ENCODE data around the gene HECW1.
"Not testable (repeated sequence)": the region's sequence is repeated elsewhere in the genome, so short reads cannot be mapped to it uniquely, and the experiment has no call there.

Gene HECW1

GRCh38 chr7:43124388-43124787, 11.9 kb downstream of the HECW1 start:
- no peaks in the 10 kb centered on the region for H3K36me3 ChIP-seq (ENCODE audit: control insufficient read depth in 2 of 2, insufficient read depth in 2 of 2, low read length in 2 of 2)

GRCh38 chr7:43130347-43130746, 17.9 kb downstream of the HECW1 start:
- H3K27me3 ChIP-seq (ENCODE audit: control insufficient read depth in 1 of 2, insufficient read depth in 2 of 2, low read length in 2 of 2) = no peaks in the 10 kb centered on the region

More at GRCh38 chr7:43124388-43124787, 11.9 kb downstream of the HECW1 start:
- peaks cover 2% of the 10 kb centered on the region for H3K4me1 ChIP-seq (ENCODE audit: control insufficient read depth, insufficient read depth, low read length)
- no peak overlapping the region for H3K4me3 ChIP-seq (ENCODE audit: low read length in 2 of 2)
- no peak overlapping the region for H3K9ac ChIP-seq (ENCODE audit: low read length in 2 of 2)
- H3K9me3 ChIP-seq (ENCODE audit: control insufficient read depth in 2 of 2, low read length in 2 of 2) = no peaks in the 10 kb centered on the region
- H3K27me3 ChIP-seq (ENCODE audit: control insufficient read depth in 1 of 2, insufficient read depth in 2 of 2, low read length in 2 of 2) = peaks cover 12 to 16% of the 10 kb centered on the region in 2 donors
- H3K27ac ChIP-seq (ENCODE audit: low read length) = no peak overlapping the region

GRCh38 chr7:43135129-43135528, 22.7 kb downstream of the HECW1 start:
- no peaks in the 10 kb centered on the region for H3K36me3 ChIP-seq (ENCODE audit: control insufficient read depth in 2 of 2, insufficient read depth in 2 of 2, low read length in 2 of 2)
- peaks cover 0 to 3% of the 10 kb centered on the region in 2 donors for H3K27me3 ChIP-seq (ENCODE audit: control insufficient read depth in 1 of 2, insufficient read depth in 2 of 2, low read length in 2 of 2)
- H3K4me3 ChIP-seq (ENCODE audit: low read length in 2 of 2) = no peak overlapping the region
- no peaks in the 10 kb centered on the region for H3K4me1 ChIP-seq (ENCODE audit: control insufficient read depth, insufficient read depth, low read length)
- no peaks in the 10 kb centered on the region for H3K9me3 ChIP-seq (ENCODE audit: control insufficient read depth in 2 of 2, low read length in 2 of 2)
- no peak overlapping the region for H3K27ac ChIP-seq (ENCODE audit: low read length)
- H3K9ac ChIP-seq (ENCODE audit: low read length in 2 of 2) = no peak overlapping the region

More at GRCh38 chr7:43130347-43130746, 17.9 kb downstream of the HECW1 start:
- Histone ChIP-seq H3K36me3 (ENCODE audit: control insufficient read depth in 2 of 2, insufficient read depth in 2 of 2, low read length in 2 of 2) (no peaks in the 10 kb centered on the region), H3K9ac (ENCODE audit: low read length in 2 of 2) (no peak overlapping the region), H3K4me1 (ENCODE audit: control insufficient read depth, insufficient read depth, low read length) (no peaks in the 10 kb centered on the region), H3K4me3 (ENCODE audit: low read length in 2 of 2) (no peak overlapping the region), H3K9me3 (ENCODE audit: control insufficient read depth in 2 of 2, low read length in 2 of 2) (no peaks in the 10 kb centered on the region), H3K27ac (ENCODE audit: low read length) (no peak overlapping the region)

GRCh38 chr7:43136064-43136463, 23.6 kb downstream of the HECW1 start:
- no peak overlapping the region for H3K9ac ChIP-seq (ENCODE audit: low read length in 2 of 2)

GRCh38 chr7:43137121-43137744, 24.8 kb downstream of the HECW1 start:
- not testable (repeated sequence) for H3K27me3 ChIP-seq (ENCODE audit: control insufficient read depth in 1 of 2, insufficient read depth in 2 of 2, low read length in 2 of 2); H3K4me3 ChIP-seq (ENCODE audit: low read length in 2 of 2); H3K4me1 ChIP-seq (ENCODE audit: control insufficient read depth, insufficient read depth, low read length); H3K36me3 ChIP-seq (ENCODE audit: control insufficient read depth in 2 of 2, insufficient read depth in 2 of 2, low read length in 2 of 2); H3K27ac ChIP-seq (ENCODE audit: low read length); H3K9me3 ChIP-seq (ENCODE audit: control insufficient read depth in 2 of 2, low read length in 2 of 2); H3K9ac ChIP-seq (ENCODE audit: low read length in 2 of 2)

More at GRCh38 chr7:43136064-43136463, 23.6 kb downstream of the HECW1 start:
- H3K36me3 ChIP-seq (ENCODE audit: control insufficient read depth in 2 of 2, insufficient read depth in 2 of 2, low read length in 2 of 2) = no peaks in the 10 kb centered on the region
- H3K9me3 ChIP-seq (ENCODE audit: control insufficient read depth in 2 of 2, low read length in 2 of 2) = no peaks in the 10 kb centered on the region
- H3K4me3 ChIP-seq (ENCODE audit: low read length in 2 of 2) = no peak overlapping the region
- peaks cover 0 to 3% of the 10 kb centered on the region in 2 donors for H3K27me3 ChIP-seq (ENCODE audit: control insufficient read depth in 1 of 2, insufficient read depth in 2 of 2, low read length in 2 of 2)
- H3K27ac ChIP-seq (ENCODE audit: low read length) = no peak overlapping the region
- no peaks in the 10 kb centered on the region for H3K4me1 ChIP-seq (ENCODE audit: control insufficient read depth, insufficient read depth, low read length)

GRCh38 chr7:43137811-43138210, 25.4 kb downstream of the HECW1 start:
- Histone ChIP-seq H3K27me3 (ENCODE audit: control insufficient read depth in 1 of 2, insufficient read depth in 2 of 2, low read length in 2 of 2) (peaks cover 0 to 3% of the 10 kb centered on the region in 2 donors), H3K27ac (ENCODE audit: low read length) (no peak overlapping the region), H3K36me3 (ENCODE audit: control insufficient read depth in 2 of 2, insufficient read depth in 2 of 2, low read length in 2 of 2) (no peaks in the 10 kb centered on the region), H3K9ac (ENCODE audit: low read length in 2 of 2) (no peak overlapping the region), H3K4me1 (ENCODE audit: control insufficient read depth, insufficient read depth, low read length) (no peaks in the 10 kb centered on the region), H3K4me3 (ENCODE audit: low read length in 2 of 2) (no peak overlapping the region), H3K9me3 (ENCODE audit: control insufficient read depth in 2 of 2, low read length in 2 of 2) (no peaks in the 10 kb centered on the region)

- Histone ChIP-seq H3K4me3 (ENCODE audit: low read length in 2 of 2) (no peak overlapping the region), H3K9ac (ENCODE audit: low read length in 2 of 2) (no peak overlapping the region), H3K27ac (ENCODE audit: low read length) (no peak overlapping the region), H3K4me1 (ENCODE audit: control insufficient read depth, insufficient read depth, low read length) (no peaks in the 10 kb centered on the region), H3K36me3 (ENCODE audit: control insufficient read depth in 2 of 2, insufficient read depth in 2 of 2, low read length in 2 of 2) (no peaks in the 10 kb centered on the region), H3K9me3 (ENCODE audit: control insufficient read depth in 2 of 2, low read length in 2 of 2) (no peaks in the 10 kb centered on the region), H3K27me3 (ENCODE audit: control insufficient read depth in 1 of 2, insufficient read depth in 2 of 2, low read length in 2 of 2) (peaks cover 0 to 3% of the 10 kb centered on the region in 2 donors)
These were observed 26.3 kb downstream of the HECW1 start for GRCh38 chr7:43138710-43139109.

GRCh38 chr7:43139137-43139536, 26.7 kb downstream of the HECW1 start:
- no peak overlapping the region for H3K27ac ChIP-seq (ENCODE audit: low read length)
- H3K4me3 ChIP-seq (ENCODE audit: low read length in 2 of 2) = no peak overlapping the region
- no peaks in the 10 kb centered on the region for H3K36me3 ChIP-seq (ENCODE audit: control insufficient read depth in 2 of 2, insufficient read depth in 2 of 2, low read length in 2 of 2)
- H3K9me3 ChIP-seq (ENCODE audit: control insufficient read depth in 2 of 2, low read length in 2 of 2) = no peaks in the 10 kb centered on the region
- H3K27me3 ChIP-seq (ENCODE audit: control insufficient read depth in 1 of 2, insufficient read depth in 2 of 2, low read length in 2 of 2) = peaks cover 0 to 3% of the 10 kb centered on the region in 2 donors
- no peaks in the 10 kb centered on the region for H3K4me1 ChIP-seq (ENCODE audit: control insufficient read depth, insufficient read depth, low read length)
- no peak overlapping the region for H3K9ac ChIP-seq (ENCODE audit: low read length in 2 of 2)

GRCh38 chr7:43140186-43140585, 27.7 kb downstream of the HECW1 start:
- H3K4me3 ChIP-seq (ENCODE audit: low read length in 2 of 2) = no peak overlapping the region
- H3K9ac ChIP-seq (ENCODE audit: low read length in 2 of 2) = no peak overlapping the region
- H3K27ac ChIP-seq (ENCODE audit: low read length) = no peak overlapping the region
- H3K36me3 ChIP-seq (ENCODE audit: control insufficient read depth in 2 of 2, insufficient read depth in 2 of 2, low read length in 2 of 2) = no peaks in the 10 kb centered on the region
- no peaks in the 10 kb centered on the region for H3K4me1 ChIP-seq (ENCODE audit: control insufficient read depth, insufficient read depth, low read length)
- peaks cover 0 to 3% of the 10 kb centered on the region in 2 donors for H3K27me3 ChIP-seq (ENCODE audit: control insufficient read depth in 1 of 2, insufficient read depth in 2 of 2, low read length in 2 of 2)
- H3K9me3 ChIP-seq (ENCODE audit: control insufficient read depth in 2 of 2, low read length in 2 of 2) = no peaks in the 10 kb centered on the region

- Histone ChIP-seq H3K27me3 (ENCODE audit: control insufficient read depth in 1 of 2, insufficient read depth in 2 of 2, low read length in 2 of 2) (peaks cover 0 to 3% of the 10 kb centered on the region in 2 donors), H3K4me3 (ENCODE audit: low read length in 2 of 2) (no peak overlapping the region), H3K4me1 (ENCODE audit: control insufficient read depth, insufficient read depth, low read length) (no peaks in the 10 kb centered on the region), H3K9me3 (ENCODE audit: control insufficient read depth in 2 of 2, low read length in 2 of 2) (no peaks in the 10 kb centered on the region), H3K36me3 (ENCODE audit: control insufficient read depth in 2 of 2, insufficient read depth in 2 of 2, low read length in 2 of 2) (no peaks in the 10 kb centered on the region), H3K27ac (ENCODE audit: low read length) (no peak overlapping the region), H3K9ac (ENCODE audit: low read length in 2 of 2) (no peak overlapping the region)
These were observed 28.6 kb downstream of the HECW1 start for GRCh38 chr7:43141091-43141490.

GRCh38 chr7:43142703-43143102, 30.3 kb downstream of the HECW1 start:
- H3K27me3 ChIP-seq (ENCODE audit: control insufficient read depth in 1 of 2, insufficient read depth in 2 of 2, low read length in 2 of 2) = peaks cover 0 to 3% of the 10 kb centered on the region in 2 donors
- H3K9ac ChIP-seq (ENCODE audit: low read length in 2 of 2) = no peak overlapping the region
- H3K27ac ChIP-seq (ENCODE audit: low read length) = no peak overlapping the region
- no peak overlapping the region for H3K4me3 ChIP-seq (ENCODE audit: low read length in 2 of 2)
- H3K36me3 ChIP-seq (ENCODE audit: control insufficient read depth in 2 of 2, insufficient read depth in 2 of 2, low read length in 2 of 2) = no peaks in the 10 kb centered on the region
- H3K4me1 ChIP-seq (ENCODE audit: control insufficient read depth, insufficient read depth, low read length) = no peaks in the 10 kb centered on the region
- H3K9me3 ChIP-seq (ENCODE audit: control insufficient read depth in 2 of 2, low read length in 2 of 2) = no peaks in the 10 kb centered on the region
